Measurements from ENCODE around the gene C20orf96.

C20orf96 gene

GRCh38 chr20:325889-326644 lies 35.5 kb upstream of the C20orf96 start:
- Histone ChIP-seq H3K9ac (ENCODE audit: low read depth, low read length) (peak overlapping the region; percentile 95), H3K27ac (ENCODE audit: low read depth, low read length) (peak overlapping the region; percentile 98), H3K36me3 (ENCODE audit: insufficient read depth, low read length) (peaks cover 9% of the 10 kb centered on the region), H3K27me3 (ENCODE audit: insufficient read depth, low read length) (no peaks in the 10 kb centered on the region), H3K4me3 (ENCODE audit: low read length) (peak overlapping the region; percentile 96), H3K9me3 (ENCODE audit: insufficient read depth, low read depth, low read length) (no peaks in the 10 kb centered on the region), H3K4me1 (ENCODE audit: insufficient read depth, low read length) (peaks cover 36% of the 10 kb centered on the region)
- WGBS: under 1% methylated on average over 103 of the region's 103 CpGs

GRCh38 chr20:325045-325888 lies 34.7 kb upstream of the C20orf96 start, which contains the start of gene SOX12:
TSS of gene SOX12 (plus strand) at chr20:325552. CDS start at chr20:325925, 373 bp downstream.
- Histone ChIP-seq H3K4me1 (ENCODE audit: insufficient read depth, low read length) (peaks cover 33% of the 10 kb centered on the region), H3K9me3 (ENCODE audit: insufficient read depth, low read depth, low read length) (no peaks in the 10 kb centered on the region), H3K4me3 (ENCODE audit: low read length) (peak within 1 kb of the TSS; percentile 96), H3K27ac (ENCODE audit: low read depth, low read length) (peak within 1 kb of the TSS; percentile 98), H3K27me3 (ENCODE audit: insufficient read depth, low read length) (no peaks in the 10 kb centered on the region), H3K36me3 (ENCODE audit: insufficient read depth, low read length) (peaks cover 11% of the 10 kb centered on the region), H3K9ac (ENCODE audit: low read depth, low read length) (peak within 1 kb of the TSS; percentile 95)
- under 1% methylated on average over 106 of the region's 106 CpGs for WGBS

GRCh38 chr20:324177-325044 lies 33.9 kb upstream of the C20orf96 start:
- H3K27me3 ChIP-seq (ENCODE audit: insufficient read depth, low read length): no peaks in the 10 kb centered on the region
- peak overlapping the region; percentile 96 for H3K4me3 ChIP-seq (ENCODE audit: low read length)
- no peaks in the 10 kb centered on the region for H3K9me3 ChIP-seq (ENCODE audit: insufficient read depth, low read depth, low read length)
- H3K9ac ChIP-seq (ENCODE audit: low read depth, low read length): peak overlapping the region; percentile 80
- peaks cover 25% of the 10 kb centered on the region for H3K4me1 ChIP-seq (ENCODE audit: insufficient read depth, low read length)
- H3K36me3 ChIP-seq (ENCODE audit: insufficient read depth, low read length): peaks cover 13% of the 10 kb centered on the region
- WGBS: under 1% methylated on average over 65 of the region's 69 CpGs
- peak overlapping the region; percentile 89; the same call in 1 of the 2 replicates for H3K27ac ChIP-seq (ENCODE audit: low read depth, low read length)

GRCh38 chr20:316316-317068 lies 25.9 kb upstream of the C20orf96 start:
- no peak overlapping the region for H3K4me3 ChIP-seq (ENCODE audit: low read length)
- peaks cover 5% of the 10 kb centered on the region; the same call in 1 of the 2 replicates for H3K36me3 ChIP-seq (ENCODE audit: insufficient read depth, low read length)
- H3K27me3 ChIP-seq (ENCODE audit: insufficient read depth, low read length): no peaks in the 10 kb centered on the region
- H3K27ac ChIP-seq (ENCODE audit: low read depth, low read length): no peak overlapping the region
- no peaks in the 10 kb centered on the region for H3K9me3 ChIP-seq (ENCODE audit: insufficient read depth, low read depth, low read length)
- no peaks in the 10 kb centered on the region for H3K4me1 ChIP-seq (ENCODE audit: insufficient read depth, low read length)
- WGBS: 95% methylated on average over 2 of the region's 2 CpGs
- H3K9ac ChIP-seq (ENCODE audit: low read depth, low read length): no peak overlapping the region

GRCh38 chr20:313948-314347 lies 23.4 kb upstream of the C20orf96 start:
- Histone ChIP-seq H3K9ac (ENCODE audit: low read depth, low read length) (no peak overlapping the region), H3K27ac (ENCODE audit: low read depth, low read length) (no peak overlapping the region)

GRCh38 chr20:313402-313801 lies 22.9 kb upstream of the C20orf96 start:
- H3K27ac ChIP-seq (ENCODE audit: low read depth, low read length): no peak overlapping the region
- WGBS: 93% methylated on average over 5 of the region's 5 CpGs
- H3K9me3 ChIP-seq (ENCODE audit: insufficient read depth, low read depth, low read length): no peaks in the 10 kb centered on the region
- no peaks in the 10 kb centered on the region for H3K27me3 ChIP-seq (ENCODE audit: insufficient read depth, low read length)
- H3K4me1 ChIP-seq (ENCODE audit: insufficient read depth, low read length): peaks cover 14% of the 10 kb centered on the region
- H3K36me3 ChIP-seq (ENCODE audit: insufficient read depth, low read length): no peaks in the 10 kb centered on the region
- no peak overlapping the region for H3K4me3 ChIP-seq (ENCODE audit: low read length)
- H3K9ac ChIP-seq (ENCODE audit: low read depth, low read length): no peak overlapping the region

More at GRCh38 chr20:313948-314347, 23.4 kb upstream of the C20orf96 start:
- peaks cover 13% of the 10 kb centered on the region for H3K4me1 ChIP-seq (ENCODE audit: insufficient read depth, low read length)
- no peak overlapping the region for H3K4me3 ChIP-seq (ENCODE audit: low read length)
- H3K9me3 ChIP-seq (ENCODE audit: insufficient read depth, low read depth, low read length): no peaks in the 10 kb centered on the region
- no peaks in the 10 kb centered on the region for H3K27me3 ChIP-seq (ENCODE audit: insufficient read depth, low read length)
- H3K36me3 ChIP-seq (ENCODE audit: insufficient read depth, low read length): no peaks in the 10 kb centered on the region

- H3K4me3 ChIP-seq (ENCODE audit: low read length): no peak overlapping the region
These were observed 22.3 kb upstream of the C20orf96 start for GRCh38 chr20:312866-313265.

GRCh38 chr20:312067-312466 lies 21.5 kb upstream of the C20orf96 start:
- 93% methylated on average over 8 of the region's 8 CpGs for WGBS
- H3K9ac ChIP-seq (ENCODE audit: low read depth, low read length): no peak overlapping the region
- H3K27ac ChIP-seq (ENCODE audit: low read depth, low read length): no peak overlapping the region
- no peaks in the 10 kb centered on the region for H3K27me3 ChIP-seq (ENCODE audit: insufficient read depth, low read length)
- no peaks in the 10 kb centered on the region for H3K9me3 ChIP-seq (ENCODE audit: insufficient read depth, low read depth, low read length)
- H3K4me1 ChIP-seq (ENCODE audit: insufficient read depth, low read length): peaks cover 14% of the 10 kb centered on the region
- H3K36me3 ChIP-seq (ENCODE audit: insufficient read depth, low read length): no peaks in the 10 kb centered on the region
- no peak overlapping the region for H3K4me3 ChIP-seq (ENCODE audit: low read length)

More at GRCh38 chr20:312866-313265, 22.3 kb upstream of the C20orf96 start:
- Histone ChIP-seq H3K9me3 (ENCODE audit: insufficient read depth, low read depth, low read length) (no peaks in the 10 kb centered on the region), H3K9ac (ENCODE audit: low read depth, low read length) (no peak overlapping the region), H3K4me1 (ENCODE audit: insufficient read depth, low read length) (peaks cover 14% of the 10 kb centered on the region), H3K27me3 (ENCODE audit: insufficient read depth, low read length) (no peaks in the 10 kb centered on the region), H3K36me3 (ENCODE audit: insufficient read depth, low read length) (no peaks in the 10 kb centered on the region), H3K27ac (ENCODE audit: low read depth, low read length) (no peak overlapping the region)
- 92% methylated on average over 1 of the region's 1 CpG for WGBS

GRCh38 chr20:311609-312008 lies 21.1 kb upstream of the C20orf96 start:
- Histone ChIP-seq H3K9ac (ENCODE audit: low read depth, low read length) (no peak overlapping the region), H3K4me1 (ENCODE audit: insufficient read depth, low read length) (peaks cover 14% of the 10 kb centered on the region), H3K27ac (ENCODE audit: low read depth, low read length) (no peak overlapping the region), H3K9me3 (ENCODE audit: insufficient read depth, low read depth, low read length) (no peaks in the 10 kb centered on the region), H3K36me3 (ENCODE audit: insufficient read depth, low read length) (no peaks in the 10 kb centered on the region), H3K27me3 (ENCODE audit: insufficient read depth, low read length) (no peaks in the 10 kb centered on the region), H3K4me3 (ENCODE audit: low read length) (no peak overlapping the region)
- WGBS: 91% methylated on average over 6 of the region's 7 CpGs

- H3K4me3 ChIP-seq (ENCODE audit: low read length): peak overlapping the region; percentile 31
- peaks cover 14% of the 10 kb centered on the region for H3K4me1 ChIP-seq (ENCODE audit: insufficient read depth, low read length)
- 3% methylated on average over 6 of the region's 7 CpGs for WGBS
- no peaks in the 10 kb centered on the region for H3K27me3 ChIP-seq (ENCODE audit: insufficient read depth, low read length)
- H3K9ac ChIP-seq (ENCODE audit: low read depth, low read length): no peak overlapping the region
- no peaks in the 10 kb centered on the region for H3K9me3 ChIP-seq (ENCODE audit: insufficient read depth, low read depth, low read length)
- peak overlapping the region; percentile 47 for H3K27ac ChIP-seq (ENCODE audit: low read depth, low read length)
- H3K36me3 ChIP-seq (ENCODE audit: insufficient read depth, low read length): no peaks in the 10 kb centered on the region
These were observed 20.1 kb upstream of the C20orf96 start for GRCh38 chr20:310645-311044.

Measured in HUES64 (cell line).